GM23338 (cell line): ENCODE measurements around the gene CD99L2. TPM values are rescaled to one million over a fixed set of nuclear protein-coding genes. Genes with fewer than 3 reads are reported as not detected.

Experiments
- ATAC-seq: fragments of 200-7000 bp; cut with Tn5 transposase; 3 replicates; pipeline ENCODE4 v1.9.1; 2020
- DNase-seq: peaks from one replicate; pipeline ENCODE4 v3.0.0-alpha.2; 2015; ENCODE audit warnings: low spot score
- H2AFZ ChIP-seq: fragments of 200-600 bp; sonication (generic); 2 replicates; pipeline ENCODE4 v1.8.0; 2016; ENCODE audit warnings: antibody characterized with exemption, mild to moderate bottlenecking, moderate library complexity
- H3F3A ChIP-seq: fragments of 200-600 bp; sonication (generic); replicated peaks from 2 replicates; pipeline ENCODE4 v1.8.0; 2017; ENCODE audit warnings: antibody characterized with exemption, mixed run types, low read depth
- H3K27ac ChIP-seq: fragments of 200-600 bp; sonication (generic); 2 replicates; pipeline ENCODE4 v1.6.1; 2016; ENCODE audit warnings: low read depth
- H3K27me3 ChIP-seq: fragments of 200-600 bp; sonication (generic); 2 replicates; pipeline ENCODE4 v1.8.0; 2016; ENCODE audit warnings: mild to moderate bottlenecking, mixed run types, moderate library complexity; ENCODE audit not compliant: insufficient read depth
- H3K36me3 ChIP-seq: fragments of 200-600 bp; sonication (generic); 2 replicates; pipeline ENCODE4 v1.8.0; 2016; ENCODE audit warnings: mild to moderate bottlenecking; ENCODE audit not compliant: insufficient read depth
- H3K4me1 ChIP-seq: fragments of 200-600 bp; sonication (generic); 2 replicates; pipeline ENCODE4 v1.8.0; 2016; ENCODE audit warnings: mild to moderate bottlenecking, moderate library complexity; ENCODE audit not compliant: insufficient read depth
- H3K4me2 ChIP-seq: fragments of 200-600 bp; sonication (generic); 2 replicates; pipeline ENCODE4 v1.7.1; 2017; ENCODE audit warnings: mixed run types
- H3K4me3 ChIP-seq: fragments of 200-600 bp; sonication (generic); 2 replicates; pipeline ENCODE4 v1.6.1; 2016; ENCODE audit warnings: mixed run types
- H3K79me2 ChIP-seq: fragments of 200-600 bp; sonication (generic); replicated peaks from 2 replicates; pipeline ENCODE4 v1.8.0; 2017; ENCODE audit warnings: mild to moderate bottlenecking; ENCODE audit not compliant: insufficient read depth
- H3K9me2 ChIP-seq: fragments of 200-600 bp; sonication (generic); 2 replicates; pipeline ENCODE4 v1.8.0; 2017; ENCODE audit not compliant: insufficient read depth
- H4K20me1 ChIP-seq: fragments of 200-600 bp; sonication (generic); replicated peaks from 2 replicates; pipeline ENCODE4 v1.8.0; 2017; ENCODE audit warnings: mild to moderate bottlenecking; ENCODE audit not compliant: insufficient read depth
- H3K27ac Mint-ChIP-seq: 2 replicates; pipeline ENCODE4 v1.8.0; 2020; ENCODE audit warnings: inconsistent platforms, mild to moderate bottlenecking, moderate library complexity, mixed read lengths
- H3K27me3 Mint-ChIP-seq: 3 replicates; pipeline ENCODE4 v1.8.0; 2022; ENCODE audit warnings: low read depth, mild to moderate bottlenecking, moderate library complexity, mixed read lengths, inconsistent platforms; ENCODE audit not compliant: insufficient read depth, poor library complexity
- H3K36me3 Mint-ChIP-seq: 3 replicates; pipeline ENCODE4 v1.8.0; 2021; ENCODE audit warnings: low read depth, mild to moderate bottlenecking, inconsistent platforms, moderate library complexity, mixed read lengths
- H3K4me1 Mint-ChIP-seq: 3 replicates; pipeline ENCODE4 v1.8.0; 2020; ENCODE audit warnings: mild to moderate bottlenecking, inconsistent platforms, mixed read lengths
- H3K4me3 Mint-ChIP-seq: 3 replicates; pipeline ENCODE4 v1.8.0; 2021; ENCODE audit warnings: moderate library complexity, mild to moderate bottlenecking, inconsistent platforms, mixed read lengths
- H3K9me3 Mint-ChIP-seq: 3 replicates; pipeline ENCODE4 v1.8.0; 2020; ENCODE audit warnings: moderate library complexity, mild to moderate bottlenecking, inconsistent platforms, mixed read lengths
- CREB1 ChIP-seq: fragments of 250-450 bp; sonication (Bioruptor Pico); IDR thresholded peaks from 2 replicates; pipeline ENCODE4 v1.5.0; 2020; ENCODE audit warnings: low read depth, mild to moderate bottlenecking, moderate library complexity
- CTCF ChIP-seq, 2 experiments: fragments of 200-600 bp in 1 of 2; sonication (generic) in 1 of 2; conservative IDR thresholded peaks; 2 replicates each; pipeline versions ENCODE4 v1.5.1 to v1.6.1; 2016 to 2017; ENCODE audit warnings: antibody characterized with exemption in 2 of 2, low read depth in 2 of 2, mild to moderate bottlenecking in 2 of 2, moderate library complexity in 1 of 2
- ETS1 ChIP-seq: IDR thresholded peaks from 2 replicates; pipeline ENCODE4 v1.6.1; 2016; ENCODE audit warnings: antibody characterized with exemption
- EZH2 ChIP-seq: fragments of 200-600 bp; sonication (generic); IDR thresholded peaks from one replicate; pipeline ENCODE4 v1.8.0; 2017; ENCODE audit warnings: antibody characterized with exemption, mild to moderate bottlenecking, low read depth; ENCODE audit not compliant: unreplicated experiment
- EZH2phosphoT487 ChIP-seq: fragments of 200-600 bp; sonication (generic); IDR thresholded peaks from one replicate; pipeline ENCODE4 v1.8.1; 2018; ENCODE audit warnings: antibody characterized with exemption; ENCODE audit not compliant: unreplicated experiment
- JUNB ChIP-seq: IDR thresholded peaks from one replicate; pipeline ENCODE4 v1.6.1; 2016; ENCODE audit warnings: antibody characterized with exemption; ENCODE audit not compliant: unreplicated experiment
- NANOG ChIP-seq: IDR thresholded peaks from 2 replicates; pipeline ENCODE4 v1.6.1; 2016; ENCODE audit warnings: antibody characterized with exemption, borderline replicate concordance
- POLR2AphosphoS5 ChIP-seq: IDR thresholded peaks from 2 replicates; pipeline ENCODE4 v1.6.1; 2016; ENCODE audit warnings: antibody characterized with exemption, low read depth
- REST ChIP-seq: IDR thresholded peaks from one replicate; pipeline ENCODE4 v1.6.1; 2018; ENCODE audit warnings: antibody characterized with exemption; ENCODE audit not compliant: unreplicated experiment
- STAT1 ChIP-seq: IDR thresholded peaks from one replicate; pipeline ENCODE4 v1.6.1; 2016; ENCODE audit warnings: antibody characterized with exemption; ENCODE audit not compliant: unreplicated experiment
- ZNF114 ChIP-seq: fragments of 250-450 bp; sonication (Bioruptor Pico); IDR thresholded peaks from 2 replicates; pipeline ENCODE4 v1.5.0; 2020; ENCODE audit warnings: mild to moderate bottlenecking, moderate library complexity
- ZNF331 ChIP-seq: fragments of 250-450 bp; sonication (Bioruptor Pico); IDR thresholded peaks from 2 replicates; pipeline ENCODE4 v1.5.0; 2020; ENCODE audit warnings: low read depth, mild to moderate bottlenecking, moderate library complexity
- polyA plus RNA-seq: library from polyadenylated mRNA; unstranded; fragments of >200 nt; fragmentation: Nextera tagmentation; extraction: Ambion mirVana; gene quantifications from 2 replicates; pipeline ENCODE4 v1.2.1, GENCODE V29; 2016
- total RNA-seq: library from RNA; depleted of rRNA; stranded (reverse); fragments of >200 nt; shearing (Covaris generic); gene quantifications from 2 replicates; pipeline ENCODE4 v1.2.3, GENCODE V29; 2014
- TF ChIP-seq, protein P1 (sequence below): fragments of 250-450 bp; sonication (Bioruptor Pico); IDR thresholded peaks from 2 replicates; pipeline ENCODE4 v1.5.0; 2020; ENCODE audit warnings: mild to moderate bottlenecking, moderate library complexity

CD99L2 gene
- total and polyA plus RNA-seq, 2 experiments from 2014 or later: 2.6 to 6.4 TPM

DNA sequence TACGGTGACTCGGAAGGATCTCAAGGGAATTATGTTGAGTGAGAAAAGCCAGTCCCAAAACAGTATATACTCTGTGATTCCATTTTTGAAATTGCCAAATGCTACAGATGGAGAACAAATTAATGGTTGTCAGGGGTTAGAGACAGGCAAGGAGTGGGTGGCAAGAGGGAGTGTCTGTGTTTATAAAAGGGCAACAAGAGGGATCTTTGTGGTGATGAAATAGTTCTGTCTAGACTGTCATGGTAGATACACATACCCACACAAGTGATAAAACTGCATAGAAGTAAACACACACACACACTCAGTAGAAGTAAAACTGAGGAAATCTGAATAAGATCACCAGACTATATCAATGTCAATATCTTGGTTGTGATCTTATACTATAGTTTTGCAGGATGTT is 92.7 kb downstream of the CD99L2 start:
- H3K27ac Mint-ChIP-seq: no peak overlapping the region
- H2AFZ ChIP-seq: no peak overlapping the region
- H3K4me3 Mint-ChIP-seq: no peak overlapping the region
- H4K20me1 ChIP-seq: no peaks in the 10 kb centered on the region; the same call in 1 of the 2 replicates
- H3K4me3 ChIP-seq: no peak overlapping the region
- H3K4me2 ChIP-seq: no peak overlapping the region
- no peaks in the 10 kb centered on the region for H3K36me3 ChIP-seq
- H3K79me2 ChIP-seq: no peaks in the 10 kb centered on the region
- no peak overlapping the region for H3K27ac ChIP-seq
- H3K27me3 ChIP-seq: no peaks in the 10 kb centered on the region
- no peaks in the 10 kb centered on the region for H3K4me1 Mint-ChIP-seq
- no peaks in the 10 kb centered on the region for H3F3A ChIP-seq
- H3K27me3 Mint-ChIP-seq: peaks cover 3% of the 10 kb centered on the region
- no peaks in the 10 kb centered on the region for H3K4me1 ChIP-seq
- H3K9me2 ChIP-seq: no peaks in the 10 kb centered on the region
- no peak for ATAC-seq
- no peak for DNase-seq
- no peaks in the 10 kb centered on the region for H3K9me3 Mint-ChIP-seq
- peaks cover 11% of the 10 kb centered on the region; the same call in 2 of the 3 replicates for H3K36me3 Mint-ChIP-seq
- TF ChIP-seq ETS1 (no peak), CREB1 (CRISPR knock-in tag) (no peak), ZNF114 (no peak), STAT1 (no peak), EZH2 (no peak), EZH2phosphoT487 (no peak), JUNB (no peak), CTCF (conservative IDR thresholded peaks at IDR 0.05; ENCODE audit: low read depth in 2 of 2) (no peak), NANOG (no peak), ZNF331 (CRISPR knock-in tag) (no peak), POLR2AphosphoS5 (no peak), REST (no peak)
- TF ChIP-seq, protein P1, sequence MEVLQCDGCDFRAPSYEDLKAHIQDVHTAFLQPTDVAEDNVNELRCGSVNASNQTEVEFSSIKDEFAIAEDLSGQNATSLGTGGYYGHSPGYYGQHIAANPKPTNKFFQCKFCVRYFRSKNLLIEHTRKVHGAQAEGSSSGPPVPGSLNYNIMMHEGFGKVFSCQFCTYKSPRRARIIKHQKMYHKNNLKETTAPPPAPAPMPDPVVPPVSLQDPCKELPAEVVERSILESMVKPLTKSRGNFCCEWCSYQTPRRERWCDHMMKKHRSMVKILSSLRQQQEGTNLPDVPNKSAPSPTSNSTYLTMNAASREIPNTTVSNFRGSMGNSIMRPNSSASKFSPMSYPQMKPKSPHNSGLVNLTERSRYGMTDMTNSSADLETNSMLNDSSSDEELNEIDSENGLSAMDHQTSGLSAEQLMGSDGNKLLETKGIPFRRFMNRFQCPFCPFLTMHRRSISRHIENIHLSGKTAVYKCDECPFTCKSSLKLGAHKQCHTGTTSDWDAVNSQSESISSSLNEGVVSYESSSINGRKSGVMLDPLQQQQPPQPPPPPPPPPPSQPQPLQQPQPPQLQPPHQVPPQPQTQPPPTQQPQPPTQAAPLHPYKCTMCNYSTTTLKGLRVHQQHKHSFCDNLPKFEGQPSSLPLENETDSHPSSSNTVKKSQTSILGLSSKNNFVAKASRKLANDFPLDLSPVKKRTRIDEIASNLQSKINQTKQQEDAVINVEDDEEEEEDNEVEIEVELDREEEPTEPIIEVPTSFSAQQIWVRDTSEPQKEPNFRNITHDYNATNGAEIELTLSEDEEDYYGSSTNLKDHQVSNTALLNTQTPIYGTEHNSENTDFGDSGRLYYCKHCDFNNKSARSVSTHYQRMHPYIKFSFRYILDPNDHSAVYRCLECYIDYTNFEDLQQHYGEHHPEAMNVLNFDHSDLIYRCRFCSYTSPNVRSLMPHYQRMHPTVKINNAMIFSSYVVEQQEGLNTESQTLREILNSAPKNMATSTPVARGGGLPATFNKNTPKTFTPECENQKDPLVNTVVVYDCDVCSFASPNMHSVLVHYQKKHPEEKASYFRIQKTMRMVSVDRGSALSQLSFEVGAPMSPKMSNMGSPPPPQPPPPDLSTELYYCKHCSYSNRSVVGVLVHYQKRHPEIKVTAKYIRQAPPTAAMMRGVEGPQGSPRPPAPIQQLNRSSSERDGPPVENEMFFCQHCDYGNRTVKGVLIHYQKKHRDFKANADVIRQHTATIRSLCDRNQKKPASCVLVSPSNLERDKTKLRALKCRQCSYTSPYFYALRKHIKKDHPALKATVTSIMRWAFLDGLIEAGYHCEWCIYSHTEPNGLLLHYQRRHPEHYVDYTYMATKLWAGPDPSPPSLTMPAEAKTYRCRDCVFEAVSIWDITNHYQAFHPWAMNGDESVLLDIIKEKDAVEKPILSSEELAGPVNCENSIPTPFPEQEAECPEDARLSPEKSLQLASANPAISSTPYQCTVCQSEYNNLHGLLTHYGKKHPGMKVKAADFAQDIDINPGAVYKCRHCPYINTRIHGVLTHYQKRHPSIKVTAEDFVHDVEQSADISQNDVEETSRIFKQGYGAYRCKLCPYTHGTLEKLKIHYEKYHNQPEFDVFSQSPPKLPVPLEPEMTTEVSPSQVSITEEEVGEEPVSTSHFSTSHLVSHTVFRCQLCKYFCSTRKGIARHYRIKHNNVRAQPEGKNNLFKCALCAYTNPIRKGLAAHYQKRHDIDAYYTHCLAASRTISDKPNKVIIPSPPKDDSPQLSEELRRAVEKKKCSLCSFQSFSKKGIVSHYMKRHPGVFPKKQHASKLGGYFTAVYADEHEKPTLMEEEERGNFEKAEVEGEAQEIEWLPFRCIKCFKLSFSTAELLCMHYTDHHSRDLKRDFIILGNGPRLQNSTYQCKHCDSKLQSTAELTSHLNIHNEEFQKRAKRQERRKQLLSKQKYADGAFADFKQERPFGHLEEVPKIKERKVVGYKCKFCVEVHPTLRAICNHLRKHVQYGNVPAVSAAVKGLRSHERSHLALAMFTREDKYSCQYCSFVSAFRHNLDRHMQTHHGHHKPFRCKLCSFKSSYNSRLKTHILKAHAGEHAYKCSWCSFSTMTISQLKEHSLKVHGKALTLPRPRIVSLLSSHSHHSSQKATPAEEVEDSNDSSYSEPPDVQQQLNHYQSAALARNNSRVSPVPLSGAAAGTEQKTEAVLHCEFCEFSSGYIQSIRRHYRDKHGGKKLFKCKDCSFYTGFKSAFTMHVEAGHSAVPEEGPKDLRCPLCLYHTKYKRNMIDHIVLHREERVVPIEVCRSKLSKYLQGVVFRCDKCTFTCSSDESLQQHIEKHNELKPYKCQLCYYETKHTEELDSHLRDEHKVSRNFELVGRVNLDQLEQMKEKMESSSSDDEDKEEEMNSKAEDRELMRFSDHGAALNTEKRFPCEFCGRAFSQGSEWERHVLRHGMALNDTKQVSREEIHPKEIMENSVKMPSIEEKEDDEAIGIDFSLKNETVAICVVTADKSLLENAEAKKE (CRISPR knock-in tag): no peak
